Measurements from ENCODE around the gene KDM5B.

KDM5B gene

GRCh38 chr1:202684716-202685115, 123.5 kb downstream of the KDM5B start:
- no peak for DNase-seq

- DNase-seq = no peak
These were observed 125.2 kb downstream of the KDM5B start for GRCh38 chr1:202683029-202683428.

- DNase-seq = no peak
These were observed 125.7 kb downstream of the KDM5B start for GRCh38 chr1:202682477-202682876.

- DNase-seq = no peak
These were observed 126.3 kb downstream of the KDM5B start for GRCh38 chr1:202681736-202682420.

GRCh38 chr1:202680586-202681352, 127.5 kb downstream of the KDM5B start:
- no peak for DNase-seq

GRCh38 chr1:202679406-202680177, 128.6 kb downstream of the KDM5B start:
- DNase-seq = no peak

- DNase-seq = no peak
These were observed 130.8 kb downstream of the KDM5B start for GRCh38 chr1:202677433-202677832.

All from NCI-H774 (cell line).